NT2/D1 (cell line): ENCODE measurements around the gene ERI3.

Experiments
- SUZ12 ChIP-seq: IDR thresholded peaks from 2 replicates; pipeline ENCODE4 v1.6.1; 2011; ENCODE audit not compliant: insufficient read length, insufficient read depth; ENCODE audit errors: extremely low read depth
- YY1 ChIP-seq: IDR thresholded peaks from 2 replicates; pipeline ENCODE4 v1.6.1; 2011; ENCODE audit not compliant: insufficient read length, insufficient read depth
- ZNF274 ChIP-seq: IDR thresholded peaks from 2 replicates; pipeline ENCODE4 v1.6.1; 2011; ENCODE audit warnings: mild to moderate bottlenecking, low read depth, low read length

DNA sequence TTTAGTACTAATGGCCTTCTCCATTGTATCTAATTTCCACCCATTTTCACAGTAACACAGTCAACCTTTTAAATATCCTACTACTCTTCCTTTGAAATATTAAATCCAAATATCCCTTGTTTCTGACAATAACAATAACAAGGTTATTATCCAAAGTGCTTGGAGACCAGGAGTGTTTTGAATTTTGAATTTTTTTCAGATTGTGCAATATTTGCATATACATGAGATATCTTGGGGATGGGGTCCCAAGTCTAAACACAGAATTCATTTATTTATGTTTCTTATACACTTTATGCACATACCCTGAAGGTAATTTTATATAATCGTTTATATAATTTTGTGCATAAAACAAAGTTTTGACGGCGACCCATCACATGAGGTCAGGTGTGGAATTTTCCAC is 124.3 kb downstream of the ERI3 start:
- no peak for TF ChIP-seq YY1
- TF ChIP-seq ZNF274 = no peak
- no peak for TF ChIP-seq SUZ12
